Endothelial cell (in vitro differentiated cells): Measurements from ENCODE around the gene PASK. TPM values are rescaled to one million over a fixed set of nuclear protein-coding genes. Genes with fewer than 3 reads are reported as not detected.

Experiments
- DNase-seq: peaks from one replicate; pipeline ENCODE4 v3.0.0; 2021; ENCODE audit warnings: low spot score
- H3K27ac Mint-ChIP-seq: one replicate; pipeline ENCODE4 v1.8.0; 2021; ENCODE audit warnings: mixed read lengths, inconsistent platforms; ENCODE audit not compliant: unreplicated experiment
- H3K27me3 Mint-ChIP-seq: one replicate; pipeline ENCODE4 v1.8.0; 2021; ENCODE audit warnings: mild to moderate bottlenecking, moderate library complexity, mixed read lengths, inconsistent platforms; ENCODE audit not compliant: unreplicated experiment
- H3K36me3 Mint-ChIP-seq: one replicate; pipeline ENCODE4 v1.8.0; 2021; ENCODE audit warnings: mild to moderate bottlenecking, low read depth, mixed read lengths, inconsistent platforms; ENCODE audit not compliant: unreplicated experiment
- H3K4me1 Mint-ChIP-seq: one replicate; pipeline ENCODE4 v1.8.0; 2021; ENCODE audit warnings: mild to moderate bottlenecking, mixed read lengths, inconsistent platforms; ENCODE audit not compliant: unreplicated experiment
- H3K4me3 Mint-ChIP-seq: one replicate; pipeline ENCODE4 v1.8.0; 2021; ENCODE audit warnings: mild to moderate bottlenecking, mixed read lengths, inconsistent platforms; ENCODE audit not compliant: unreplicated experiment
- H3K9me3 Mint-ChIP-seq: one replicate; pipeline ENCODE4 v1.8.0; 2021; ENCODE audit warnings: mixed read lengths, inconsistent platforms; ENCODE audit not compliant: unreplicated experiment
- CTCF ChIP-seq: fragments of 200-600 bp; sonication (generic); IDR thresholded peaks from one replicate; pipeline ENCODE4 v1.5.0; 2021; ENCODE audit warnings: antibody characterized with exemption; ENCODE audit not compliant: unreplicated experiment
- total RNA-seq: library from RNA; stranded (reverse); fragmentation: NEBNext Ultra II Directional; extraction: Animal tissue kit (Norgen Biotek cat#: 25700); gene quantifications from one replicate; pipeline ENCODE4 v1.2.1, GENCODE V29; 2021; ENCODE audit not compliant: unreplicated experiment

PASK gene
- total RNA-seq, 1 donor from 2014 or later = 39.7 TPM

GRCh38 chr2:241081190-241081642 lies 68.1 kb downstream of the PASK start:
- Mint-ChIP-seq H3K4me3 (no peak overlapping the region), H3K27ac (no peak overlapping the region), H3K9me3 (no peaks in the 10 kb centered on the region), H3K4me1 (peaks cover 19% of the 10 kb centered on the region), H3K36me3 (peaks cover 16% of the 10 kb centered on the region), H3K27me3 (peaks cover 11% of the 10 kb centered on the region)
- no peak for DNase-seq
- no peak for TF ChIP-seq CTCF

DNA sequence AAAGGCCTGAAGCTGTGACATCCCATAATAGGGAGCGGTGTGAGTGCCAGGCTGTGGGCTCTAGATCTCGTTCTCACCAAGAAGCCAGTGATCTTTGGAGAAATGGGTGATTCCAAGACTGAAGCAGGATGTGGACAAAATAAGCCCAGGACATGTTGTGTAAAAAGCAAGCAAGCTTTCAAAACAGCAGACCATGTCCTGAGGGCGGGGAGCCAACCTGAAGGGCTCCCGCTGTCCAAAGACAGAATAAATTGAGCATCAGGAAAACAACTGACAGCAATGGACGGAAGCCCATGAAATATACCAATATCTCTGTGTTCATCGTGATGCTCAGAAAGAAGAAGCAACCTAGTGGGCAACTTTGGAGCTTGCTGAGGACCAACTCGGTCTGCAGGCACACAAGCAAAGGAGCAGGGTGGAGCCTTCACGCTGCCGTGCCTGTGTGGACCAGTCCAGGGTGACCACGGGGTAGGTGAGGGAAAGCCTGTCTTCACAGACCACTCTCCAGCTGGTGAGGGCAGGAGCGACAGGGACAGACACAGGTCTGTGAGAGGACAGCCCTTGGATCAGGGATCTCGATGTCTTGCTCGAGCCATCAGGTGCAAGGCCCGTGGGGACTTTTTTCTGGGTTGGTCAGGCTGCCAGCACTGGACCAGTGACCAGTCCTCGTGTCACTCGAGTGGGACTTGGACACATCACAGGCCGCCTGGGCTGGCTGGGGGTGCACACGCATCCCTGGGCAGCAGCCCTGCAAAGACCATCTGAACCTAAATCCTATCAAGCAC lies 68.7 kb downstream of the PASK start:
- Mint-ChIP-seq H3K4me3 (no peak overlapping the region), H3K27me3 (peaks cover 11% of the 10 kb centered on the region), H3K4me1 (peaks cover 19% of the 10 kb centered on the region), H3K27ac (no peak overlapping the region), H3K36me3 (peaks cover 13% of the 10 kb centered on the region), H3K9me3 (no peaks in the 10 kb centered on the region)
- TF ChIP-seq CTCF = no peak
- no peak for DNase-seq

GRCh38 chr2:241074901-241075540 lies 74.3 kb downstream of the PASK start:
- DNase-seq = no peak
- peaks cover 9% of the 10 kb centered on the region for H3K36me3 Mint-ChIP-seq
- no peaks in the 10 kb centered on the region for H3K4me1 Mint-ChIP-seq
- no peaks in the 10 kb centered on the region for H3K9me3 Mint-ChIP-seq
- TF ChIP-seq CTCF = no peak
- no peak overlapping the region for H3K27ac Mint-ChIP-seq
- peaks cover 3% of the 10 kb centered on the region for H3K27me3 Mint-ChIP-seq
- H3K4me3 Mint-ChIP-seq = no peak overlapping the region

GRCh38 chr2:241074065-241074818 lies 75.0 kb downstream of the PASK start:
- H3K27me3 Mint-ChIP-seq = peaks cover 3% of the 10 kb centered on the region
- no peaks in the 10 kb centered on the region for H3K4me1 Mint-ChIP-seq
- no peak overlapping the region for H3K27ac Mint-ChIP-seq
- H3K4me3 Mint-ChIP-seq = no peak overlapping the region
- no peak for TF ChIP-seq CTCF
- DNase-seq = no peak
- H3K9me3 Mint-ChIP-seq = no peaks in the 10 kb centered on the region
- peaks cover 9% of the 10 kb centered on the region for H3K36me3 Mint-ChIP-seq
